HG03442 (cell line): ENCODE data around the gene TSPOAP1.
A peak's percentile ranks its signal among the peaks of the same experiment; 100 is the strongest.

ENCODE experiments used
- ATAC-seq: cut with Tn5 transposase; IDR thresholded peaks from one replicate; pipeline ENCODE4 v1.9.1; 2021; ENCODE audit warnings: mild to moderate bottlenecking, moderate library complexity; ENCODE audit not compliant: unreplicated experiment

Gene TSPOAP1

DNA sequence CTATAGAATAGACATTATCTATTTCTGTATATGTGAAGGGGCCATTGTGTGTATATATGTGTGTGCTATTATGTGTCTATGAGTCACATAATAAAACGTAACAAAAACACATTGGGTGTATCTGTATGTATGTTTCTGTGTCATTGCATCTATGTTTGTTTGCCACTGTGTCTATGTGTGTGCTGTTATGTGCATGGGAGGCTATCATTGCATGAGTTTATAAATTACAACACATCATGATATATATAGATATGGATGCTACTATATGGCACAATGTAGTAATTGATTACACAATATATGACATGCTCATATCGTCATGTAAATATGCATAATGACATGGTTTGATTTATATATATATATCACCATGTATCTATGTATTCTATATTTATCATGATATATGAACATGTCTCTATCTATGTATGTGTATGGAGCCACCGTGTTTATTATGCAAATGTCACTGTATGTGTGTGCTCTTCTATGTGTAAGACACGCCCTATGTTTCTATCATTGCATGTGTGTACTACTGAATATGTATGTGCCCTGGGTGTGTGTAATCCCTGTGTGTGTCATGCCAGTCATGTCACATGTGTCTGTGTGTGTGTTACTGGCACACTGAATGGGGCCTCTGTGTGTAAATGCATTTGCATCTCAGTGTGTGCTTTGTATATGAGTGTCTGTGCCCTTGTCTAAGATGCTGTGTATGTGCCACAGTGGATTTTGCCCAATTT lies 1.4 kb upstream of the TSPOAP1 start:
- ATAC-seq, result peak; percentile 14

DNA sequence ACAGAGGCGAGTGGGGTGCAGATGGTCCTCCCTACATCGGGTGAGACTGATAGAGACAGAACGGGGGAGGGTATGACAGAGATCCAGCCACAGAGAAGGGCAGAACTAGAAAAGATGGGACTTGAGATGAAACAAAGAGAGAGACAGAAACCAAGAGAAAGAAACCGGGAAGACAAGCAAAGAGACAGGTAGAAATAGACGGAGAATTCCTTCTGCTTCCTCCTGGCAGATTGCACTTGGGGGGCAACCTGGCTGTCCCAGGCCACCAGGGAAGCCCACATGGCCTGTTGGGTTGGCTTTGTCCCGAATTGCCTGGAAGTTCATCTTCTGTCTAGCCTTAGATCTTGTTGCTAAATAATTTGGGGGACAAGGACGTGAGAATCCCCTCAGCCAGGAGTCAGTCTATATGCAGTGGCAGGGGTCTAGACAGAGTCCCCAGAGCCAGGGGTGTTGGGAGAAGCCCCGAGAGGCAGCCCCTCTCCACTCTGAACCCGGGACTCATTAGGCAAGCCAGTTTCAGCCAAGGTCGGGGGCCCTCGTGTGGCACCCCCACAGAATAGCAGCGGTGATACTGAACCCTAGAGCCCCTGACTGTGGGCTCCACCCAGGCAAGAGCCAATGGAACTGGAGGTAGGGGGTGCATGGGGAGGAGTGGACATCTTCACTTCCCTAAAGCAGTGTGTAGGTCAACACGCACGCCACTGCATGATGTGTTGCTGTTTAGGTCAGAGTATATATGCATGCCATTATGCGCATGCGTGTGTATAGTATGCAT lies 627 bp upstream of the TSPOAP1 start:
- peak; percentile 43 for ATAC-seq

DNA sequence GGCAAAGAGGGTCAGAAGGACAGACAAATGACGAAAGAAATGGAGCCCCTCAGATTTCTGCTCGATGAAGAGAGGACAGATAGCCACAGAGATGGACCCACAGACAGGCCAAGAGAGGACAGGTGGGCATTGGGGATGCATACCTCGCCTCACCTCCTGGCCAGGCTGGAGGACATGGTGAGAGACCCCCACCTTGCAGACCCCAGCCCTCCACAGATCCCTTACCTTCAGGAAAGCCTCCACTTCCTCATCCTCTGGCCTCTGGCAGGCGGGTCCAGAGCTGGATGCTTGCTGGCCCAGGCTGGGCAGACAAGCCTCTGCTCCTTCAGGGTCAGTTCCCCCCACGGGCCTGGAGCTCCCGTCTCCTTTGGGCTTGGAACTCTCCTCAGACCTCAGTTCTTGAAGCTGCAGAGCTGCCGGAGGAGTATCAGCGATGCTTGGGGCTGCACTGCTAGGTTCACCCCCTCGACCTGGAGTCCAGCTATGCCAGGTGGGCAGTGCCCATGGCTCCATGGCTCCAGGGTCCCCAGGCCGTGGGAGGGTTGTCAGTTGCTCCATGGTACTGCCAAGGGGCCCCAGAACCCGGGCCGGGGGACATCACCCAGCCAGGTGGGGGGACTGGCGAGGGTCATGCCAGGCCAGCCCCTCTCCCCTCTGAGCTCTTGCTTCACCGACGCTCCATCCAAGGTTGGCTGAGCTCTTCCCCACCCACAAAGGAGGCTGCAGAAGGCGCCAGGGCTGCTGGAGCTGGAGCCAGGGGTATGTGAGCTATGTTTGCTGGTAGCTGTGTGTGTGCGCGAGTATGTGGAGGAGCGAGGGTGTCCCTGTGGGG lies 1.0 kb downstream of the TSPOAP1 start:
- ATAC-seq, result no peak

DNA sequence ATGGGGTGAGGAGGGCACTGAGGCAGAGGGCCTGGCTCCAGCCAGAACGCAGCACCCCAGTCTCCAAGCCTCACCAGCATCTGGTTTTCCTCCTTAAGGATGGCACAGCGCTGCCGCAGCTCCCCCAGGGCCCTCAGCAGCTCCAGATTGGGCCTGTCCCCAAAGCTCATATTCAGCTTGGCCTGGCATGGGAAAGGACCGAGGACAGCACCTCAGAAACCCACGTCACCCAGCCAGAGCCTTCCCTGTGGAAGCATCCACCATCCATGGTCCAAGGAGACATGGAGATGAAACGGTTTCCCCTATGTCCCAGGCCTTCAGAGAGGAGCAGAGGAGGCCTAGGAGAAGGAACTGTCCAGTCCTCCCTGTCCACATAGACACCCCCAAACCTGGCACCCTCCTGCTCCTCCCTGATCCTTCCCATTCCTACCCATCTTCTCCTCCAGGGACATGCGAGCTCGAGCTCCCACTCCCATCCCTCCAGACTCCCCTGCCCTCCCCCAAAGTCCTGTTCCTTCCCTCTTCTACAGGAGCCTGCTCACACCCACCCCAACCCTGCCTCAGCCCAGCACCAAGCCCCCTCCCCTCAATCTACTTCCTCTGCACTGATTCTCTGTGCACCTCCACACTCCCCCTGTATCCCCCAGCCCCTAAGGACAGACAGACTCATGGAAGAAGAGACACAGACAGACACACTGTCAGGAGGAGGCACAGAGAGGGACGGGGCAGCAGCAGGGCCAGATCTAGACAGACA lies 1.8 kb downstream of the TSPOAP1 start:
- no peak for ATAC-seq

DNA sequence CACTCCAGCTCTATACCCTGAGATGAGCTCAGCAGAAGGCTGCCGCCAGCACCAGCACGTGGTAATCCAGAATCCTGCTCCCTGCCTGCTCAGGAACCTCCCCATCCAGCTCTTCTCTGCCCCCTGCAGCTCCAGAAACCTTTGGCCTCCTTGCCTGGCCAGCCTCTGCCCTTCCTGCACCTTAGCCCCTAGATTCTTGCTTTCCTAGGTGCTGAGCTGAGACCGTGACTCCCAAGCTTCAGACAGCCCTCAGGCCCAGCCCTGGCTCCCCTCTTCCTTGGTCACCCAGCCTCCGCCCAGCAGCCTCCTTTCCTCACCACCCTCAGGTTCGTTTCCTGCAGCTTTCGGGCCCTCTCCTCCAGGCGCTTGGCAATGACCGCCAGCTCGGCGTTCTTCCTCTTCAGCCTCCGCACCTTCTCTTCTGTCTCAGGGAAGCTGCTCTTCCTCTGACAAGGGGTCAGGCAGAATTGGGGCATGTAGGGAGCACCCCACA lies 2.6 kb downstream of the TSPOAP1 start:
- ATAC-seq, result no peak

DNA sequence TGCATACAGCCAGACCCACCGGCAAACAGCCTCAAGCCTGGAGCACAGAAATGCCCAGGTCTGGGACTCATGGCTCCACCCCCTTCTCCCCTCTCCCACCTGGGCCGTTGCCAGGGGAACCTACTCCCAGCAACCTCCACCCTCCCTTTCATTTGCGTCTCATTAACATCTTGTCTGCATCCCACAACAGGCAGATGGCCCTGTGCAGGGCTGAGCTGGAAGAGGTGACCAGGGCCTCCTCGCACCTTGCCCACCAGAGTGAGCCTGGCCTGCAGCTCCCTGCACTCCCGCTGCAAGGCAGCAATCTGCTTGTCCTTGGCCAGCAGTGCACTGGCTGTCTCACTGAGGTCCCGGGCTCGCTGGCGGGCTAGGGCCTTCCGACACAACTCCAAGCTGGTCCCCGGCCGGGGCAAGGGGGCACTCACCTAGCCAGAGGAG lies 3.3 kb downstream of the TSPOAP1 start:
- ATAC-seq, result no peak

DNA sequence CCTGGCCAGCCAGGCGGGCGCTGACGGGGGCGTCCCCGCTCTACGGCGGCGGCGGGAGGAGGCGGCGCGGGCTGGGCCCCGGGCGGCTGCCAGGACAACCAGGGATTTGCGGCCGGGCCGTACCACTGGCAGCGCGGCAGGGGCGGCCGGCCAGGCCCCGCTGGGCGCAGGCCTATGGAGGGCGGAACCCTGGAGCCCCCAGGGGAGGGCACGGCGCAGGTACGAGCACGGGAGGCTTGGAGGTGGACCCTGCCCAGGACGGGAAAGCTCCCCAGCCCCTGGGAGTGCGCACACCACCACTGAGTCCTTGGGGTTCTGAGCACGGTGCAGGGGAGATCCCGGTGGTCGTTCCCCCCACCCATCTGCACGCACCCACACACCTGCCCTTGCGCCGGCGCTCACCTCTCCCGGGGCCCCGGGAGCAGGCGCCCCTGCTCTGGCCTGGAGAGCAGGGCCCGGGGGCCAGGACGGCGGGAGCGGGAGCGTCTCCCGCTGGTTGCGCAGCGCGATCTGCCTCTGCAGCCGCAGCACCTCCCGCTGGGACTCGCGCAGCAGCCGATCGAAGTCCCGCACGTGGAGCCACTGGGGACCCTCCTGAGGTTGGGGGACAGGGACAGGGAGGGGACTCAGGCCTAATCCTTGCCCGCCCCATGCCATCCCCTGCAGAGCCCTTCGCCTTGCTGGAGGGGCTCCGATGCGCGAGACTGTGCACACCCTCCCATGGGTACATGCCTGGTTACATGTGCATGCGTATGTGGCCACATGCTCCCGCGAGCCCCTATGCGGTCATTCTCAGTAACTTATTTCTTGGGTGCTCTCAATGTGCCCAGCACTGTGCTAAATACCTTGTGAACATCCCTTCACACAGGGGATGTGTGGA lies 3.9 kb downstream of the TSPOAP1 start:
- no peak for ATAC-seq

DNA sequence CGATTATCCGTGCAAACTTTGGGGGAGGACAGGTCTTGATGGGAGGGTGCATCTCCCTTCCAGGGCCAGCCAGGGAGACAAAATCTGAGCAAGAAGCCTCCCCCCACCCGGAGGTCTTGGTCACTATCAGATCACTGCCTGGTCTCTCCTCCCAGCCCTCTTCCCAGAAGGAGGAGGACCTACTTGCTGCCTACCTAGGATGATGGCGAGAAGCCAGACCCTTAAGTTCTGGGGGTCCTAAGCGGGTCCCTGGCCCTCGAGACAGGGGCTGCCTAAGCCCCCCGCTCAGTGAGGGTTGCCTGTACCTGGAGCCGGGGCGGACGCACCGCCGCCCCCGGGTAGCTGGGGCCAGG lies 4.6 kb downstream of the TSPOAP1 start:
- no peak for ATAC-seq

DNA sequence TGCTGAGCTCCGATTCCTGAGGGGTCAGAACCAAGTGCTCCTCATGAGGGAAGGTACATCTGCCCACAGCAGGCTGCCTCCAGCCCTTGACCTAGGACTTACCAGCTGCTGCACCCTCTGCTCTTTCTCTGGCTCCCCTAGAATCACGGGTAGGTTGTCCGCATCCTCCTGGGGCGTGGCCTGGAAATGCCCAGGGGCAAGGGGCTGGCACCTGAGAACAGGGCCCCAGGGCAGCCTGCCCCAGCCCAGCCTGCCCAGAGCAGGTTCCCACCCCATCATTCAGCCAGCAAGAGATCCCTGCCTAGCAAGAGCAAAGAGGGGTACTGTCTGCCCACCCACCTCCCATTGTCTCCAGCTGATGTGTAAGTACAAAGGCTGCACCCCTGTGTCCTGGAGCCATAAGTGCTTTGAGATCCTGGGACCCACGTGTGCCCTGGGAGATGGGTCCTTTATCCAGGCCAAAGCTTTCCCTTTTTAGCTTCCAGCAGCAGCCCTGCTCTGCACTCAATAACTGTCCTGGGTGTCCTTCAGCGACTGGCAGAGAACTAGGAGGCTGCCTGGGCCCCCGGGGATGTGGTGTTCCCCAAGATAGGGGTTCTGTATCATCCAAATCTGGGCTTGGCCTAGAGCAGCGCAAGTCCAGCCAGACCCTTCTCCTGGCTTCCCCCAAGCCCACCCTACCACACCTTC lies 5.1 kb downstream of the TSPOAP1 start:
- ATAC-seq, result no peak

DNA sequence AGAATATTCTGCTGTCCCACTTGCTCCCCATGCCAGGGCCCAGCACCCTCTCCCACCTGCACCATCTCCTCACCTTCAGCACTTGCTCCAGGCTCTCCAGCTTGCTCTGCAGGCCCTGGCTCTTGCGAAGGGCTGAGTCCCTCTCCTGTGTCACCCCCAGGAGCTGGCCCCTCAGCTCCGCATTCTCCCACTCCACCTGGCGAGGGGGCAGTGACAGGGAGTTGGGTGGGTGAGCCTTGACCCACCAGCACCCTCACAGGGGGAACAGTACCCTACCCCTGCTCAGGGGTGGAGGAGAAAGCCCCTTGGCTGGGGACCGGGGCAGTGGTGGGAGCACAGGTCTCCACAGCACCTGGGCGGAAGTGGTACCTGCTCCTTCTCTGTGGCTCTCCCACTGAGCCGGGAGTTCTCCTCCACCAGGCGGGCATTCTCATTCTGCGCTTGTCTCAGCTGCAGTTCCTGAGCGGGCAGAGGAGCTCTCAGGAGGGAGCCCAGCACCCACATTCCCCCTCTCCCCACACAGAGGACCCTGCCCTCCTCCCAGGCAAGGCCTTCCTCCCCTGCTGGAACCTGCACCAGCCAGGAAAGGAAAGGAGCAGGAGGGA lies 5.9 kb downstream of the TSPOAP1 start:
- no peak for ATAC-seq

DNA sequence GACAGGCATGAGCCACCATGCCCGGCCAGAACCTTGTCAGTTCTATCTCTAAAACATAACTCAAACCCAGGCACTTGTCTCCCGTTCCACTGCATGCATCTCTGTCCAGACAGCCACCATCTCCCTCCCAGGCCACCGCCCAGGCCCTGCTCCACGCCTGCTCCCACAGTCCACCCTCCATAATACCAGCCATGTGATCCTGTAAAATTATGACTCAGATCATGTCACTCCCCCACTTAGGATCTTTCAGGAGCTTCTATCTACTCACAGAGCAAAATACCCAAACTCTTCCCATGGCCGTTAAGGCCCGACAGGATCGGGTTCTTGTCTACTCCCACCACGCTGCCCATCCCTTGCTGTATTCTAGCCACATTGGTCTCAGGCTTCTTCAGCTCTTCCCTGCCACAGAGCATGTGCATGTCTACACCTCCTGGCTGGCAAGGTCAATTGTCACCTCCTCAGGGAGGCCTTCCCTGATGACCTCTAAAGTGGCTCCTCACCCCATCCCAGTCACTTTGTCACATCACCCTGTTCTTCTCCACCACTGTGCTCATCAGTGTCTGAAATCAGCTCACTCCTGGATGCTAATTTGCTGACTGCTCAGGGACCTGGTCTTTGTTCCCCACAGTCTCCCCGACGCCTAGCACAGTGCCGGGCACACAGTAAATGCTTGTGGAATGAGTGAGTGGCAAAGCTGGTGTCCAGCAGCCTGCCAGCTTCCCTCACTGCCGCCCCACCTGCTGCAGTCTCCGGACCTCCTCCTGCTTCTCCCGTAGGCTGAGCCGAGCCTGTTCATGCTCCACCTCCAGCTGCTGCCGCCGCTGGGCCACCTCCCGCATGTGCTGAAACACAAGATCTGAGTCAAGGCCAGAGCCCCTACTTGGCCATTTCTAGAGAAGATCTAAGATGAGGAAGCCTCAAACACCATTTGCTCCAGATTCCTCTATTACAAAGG lies 6.7 kb downstream of the TSPOAP1 start:
- ATAC-seq, result no peak

DNA sequence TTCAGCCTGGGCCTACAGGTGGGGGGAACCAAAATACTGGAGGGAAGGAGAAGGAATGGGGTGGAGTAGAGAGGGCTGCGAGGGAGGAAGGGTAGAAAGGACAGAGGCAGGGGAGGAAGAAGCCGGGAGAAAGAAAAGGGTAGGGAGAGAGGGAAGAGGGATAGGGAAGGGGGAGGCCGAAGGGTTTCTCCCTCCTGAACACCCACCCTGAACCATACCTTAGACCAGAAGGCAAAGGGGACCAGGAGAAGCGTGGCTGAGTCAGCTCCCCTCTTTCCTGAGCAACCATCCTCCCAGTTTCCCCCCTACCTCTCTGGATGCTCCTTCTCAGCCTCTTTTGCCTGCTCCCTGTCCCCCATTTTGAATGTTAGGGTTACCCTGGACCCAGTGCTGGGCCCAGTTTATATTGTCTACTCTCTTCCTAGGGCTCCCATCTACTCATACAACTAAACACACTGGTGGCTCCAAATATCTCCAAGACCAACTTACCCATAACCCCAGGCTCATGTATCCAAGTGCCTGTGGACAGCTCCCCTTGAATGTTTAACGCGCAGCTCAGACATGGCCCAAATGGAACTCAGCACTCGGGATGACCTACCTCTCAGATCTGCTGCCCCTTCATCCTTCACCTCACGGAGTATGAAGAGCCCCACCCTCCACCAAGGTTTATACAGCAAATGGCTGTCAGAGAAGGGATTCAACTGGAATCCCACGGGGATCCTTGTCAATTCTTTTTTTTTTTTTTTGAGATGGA lies 7.8 kb downstream of the TSPOAP1 start:
- ATAC-seq, result no peak

DNA sequence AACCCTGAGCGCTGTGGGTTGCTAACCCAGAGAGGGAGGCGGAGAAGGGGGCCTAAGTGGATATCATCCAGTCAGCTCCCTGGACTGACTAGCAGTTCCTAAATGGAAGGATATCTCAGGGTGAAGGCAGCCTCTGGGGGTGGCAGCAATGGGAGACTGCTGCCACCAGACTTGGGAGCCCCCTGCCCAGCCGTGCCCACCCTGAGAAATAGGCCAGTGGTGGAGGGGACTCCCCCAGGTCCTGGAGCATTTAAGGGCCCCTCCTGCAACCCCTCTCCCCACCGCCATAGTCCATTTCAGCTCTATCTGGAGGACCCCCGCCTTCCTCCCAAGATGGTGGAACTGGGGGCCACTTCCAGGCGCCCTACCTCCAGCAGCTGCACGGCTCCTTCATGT lies 8.4 kb downstream of the TSPOAP1 start:
- no peak for ATAC-seq

DNA sequence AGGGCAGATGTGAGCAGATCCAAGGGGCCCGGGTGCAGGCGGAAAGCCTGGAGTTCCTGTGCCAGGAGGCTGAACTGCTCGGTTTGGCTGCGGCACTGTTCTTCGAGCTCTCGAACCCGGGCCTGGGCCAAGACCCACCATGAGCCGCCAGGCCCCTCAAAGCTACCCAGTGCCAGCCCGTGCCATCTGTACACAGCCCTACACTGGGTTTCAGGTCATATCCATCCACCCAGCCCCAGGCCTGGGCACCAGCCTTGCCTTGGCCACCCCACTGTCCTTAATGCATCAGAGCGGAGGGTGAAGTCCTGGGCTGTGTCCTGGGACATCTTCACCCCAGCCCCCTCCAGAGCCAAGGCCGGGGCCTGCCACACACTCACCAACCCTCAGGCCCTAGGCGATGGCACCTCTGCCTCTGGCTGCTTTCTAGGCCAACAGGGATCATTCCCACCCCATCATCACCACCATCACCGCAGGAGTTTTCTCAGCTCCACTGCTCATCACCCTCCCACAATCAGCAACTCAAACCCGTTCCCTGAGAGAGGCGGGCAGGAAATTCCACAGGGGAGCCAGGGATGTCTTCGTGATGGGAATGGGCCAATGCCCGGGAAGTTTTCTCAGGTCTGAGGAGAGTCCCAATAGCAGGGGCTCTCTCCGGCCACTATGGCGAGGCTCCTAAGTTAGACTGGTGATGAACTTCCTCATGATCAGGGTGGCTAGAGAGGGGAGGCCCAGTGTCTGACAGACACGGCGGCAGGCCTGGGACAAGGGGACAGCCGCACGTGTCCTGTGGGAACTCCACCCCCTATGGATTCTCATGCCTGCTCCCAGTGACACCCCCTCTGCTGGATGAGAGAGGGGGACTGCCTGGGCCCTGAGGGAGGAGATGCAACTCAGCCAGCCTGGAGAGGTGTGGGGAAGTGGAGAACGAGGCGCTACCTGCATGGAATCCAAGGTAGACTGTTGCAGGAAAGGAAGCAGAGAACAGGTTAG lies 9.1 kb downstream of the TSPOAP1 start:
- no peak for ATAC-seq

DNA sequence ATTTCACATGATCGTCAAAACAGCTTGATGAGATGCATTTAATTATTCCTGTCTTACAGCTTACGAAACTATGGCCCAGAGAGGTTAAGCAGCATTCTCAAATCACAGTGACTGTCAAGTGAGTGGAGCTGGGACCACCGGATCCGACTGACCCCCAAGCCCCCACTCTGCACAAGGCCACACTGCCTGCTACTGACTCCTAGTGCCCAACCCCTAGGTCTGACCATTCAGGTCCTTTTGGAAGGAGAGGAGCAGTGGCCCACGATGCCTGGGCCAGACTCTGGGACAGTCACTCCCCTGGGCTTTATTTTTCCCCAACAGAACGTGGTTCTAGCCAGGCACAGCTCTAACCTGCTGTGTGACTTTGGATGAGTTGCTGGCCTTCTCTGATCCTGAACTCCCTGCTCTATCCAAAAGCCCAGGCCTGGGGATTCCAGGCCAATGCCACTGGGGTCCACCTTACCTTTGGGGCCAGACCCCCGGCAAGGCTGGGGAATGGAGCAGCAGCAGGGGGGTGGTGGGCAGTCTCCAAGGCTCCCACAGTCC lies 9.9 kb downstream of the TSPOAP1 start:
- ATAC-seq, result no peak
